ENCODE results near the gene KCNQ1. TPM values are rescaled to one million over a fixed set of nuclear protein-coding genes. Genes with fewer than 3 reads are reported as not detected.

Gene KCNQ1
- total RNA-seq, 2 donors from 2014 or later = 4.4 to 25.3 TPM

GRCh38 chr11:2649848-2650247 is 205.0 kb downstream of the KCNQ1 start:
- TF ChIP-seq, protein P1, sequence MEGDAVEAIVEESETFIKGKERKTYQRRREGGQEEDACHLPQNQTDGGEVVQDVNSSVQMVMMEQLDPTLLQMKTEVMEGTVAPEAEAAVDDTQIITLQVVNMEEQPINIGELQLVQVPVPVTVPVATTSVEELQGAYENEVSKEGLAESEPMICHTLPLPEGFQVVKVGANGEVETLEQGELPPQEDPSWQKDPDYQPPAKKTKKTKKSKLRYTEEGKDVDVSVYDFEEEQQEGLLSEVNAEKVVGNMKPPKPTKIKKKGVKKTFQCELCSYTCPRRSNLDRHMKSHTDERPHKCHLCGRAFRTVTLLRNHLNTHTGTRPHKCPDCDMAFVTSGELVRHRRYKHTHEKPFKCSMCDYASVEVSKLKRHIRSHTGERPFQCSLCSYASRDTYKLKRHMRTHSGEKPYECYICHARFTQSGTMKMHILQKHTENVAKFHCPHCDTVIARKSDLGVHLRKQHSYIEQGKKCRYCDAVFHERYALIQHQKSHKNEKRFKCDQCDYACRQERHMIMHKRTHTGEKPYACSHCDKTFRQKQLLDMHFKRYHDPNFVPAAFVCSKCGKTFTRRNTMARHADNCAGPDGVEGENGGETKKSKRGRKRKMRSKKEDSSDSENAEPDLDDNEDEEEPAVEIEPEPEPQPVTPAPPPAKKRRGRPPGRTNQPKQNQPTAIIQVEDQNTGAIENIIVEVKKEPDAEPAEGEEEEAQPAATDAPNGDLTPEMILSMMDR (IDR thresholded peaks at IDR 0.05) = no peak
- Histone ChIP-seq H3K36me3 (no peaks in the 10 kb centered on the region), H3K27ac (no peak overlapping the region), H3K27me3 (replicated peaks; ENCODE audit: insufficient read depth) (no peaks in the 10 kb centered on the region), H3K9me3 (peaks cover 61% of the 10 kb centered on the region), H3K4me3 (no peak overlapping the region), H3K4me1 (ENCODE audit: control insufficient read depth in 1 of 2, low read depth in 2 of 2) (no peaks in the 10 kb centered on the region)
- DNase-seq (ENCODE audit: low spot score) (no peak), ATAC-seq (ENCODE audit: insufficient number of reproducible peaks, low FRiP score, low read depth) (no peak)

- TF ChIP-seq, protein P1 (IDR thresholded peaks at IDR 0.05) = no peak
- DNase-seq (ENCODE audit: low spot score) (no peak), ATAC-seq (ENCODE audit: insufficient number of reproducible peaks, low FRiP score, low read depth) (no peak)
- H3K27ac ChIP-seq = no peak overlapping the region
- no peaks in the 10 kb centered on the region for H3K36me3 ChIP-seq
- no peak overlapping the region for H3K4me3 ChIP-seq
- peaks cover 55% of the 10 kb centered on the region for H3K9me3 ChIP-seq
- no peaks in the 10 kb centered on the region for H3K4me1 ChIP-seq (ENCODE audit: control insufficient read depth in 1 of 2, low read depth in 2 of 2)
- H3K27me3 ChIP-seq (replicated peaks; ENCODE audit: insufficient read depth) = no peaks in the 10 kb centered on the region
Observed at GRCh38 chr11:2650343-2650867, 205.6 kb downstream of the KCNQ1 start.

GRCh38 chr11:2651054-2651617 is 206.3 kb downstream of the KCNQ1 start:
- H3K27ac ChIP-seq = no peak overlapping the region
- no peak overlapping the region for H3K4me3 ChIP-seq
- H3K36me3 ChIP-seq = no peaks in the 10 kb centered on the region
- no peak for ATAC-seq (ENCODE audit: insufficient number of reproducible peaks, low FRiP score, low read depth)
- H3K27me3 ChIP-seq (replicated peaks; ENCODE audit: insufficient read depth) = no peaks in the 10 kb centered on the region
- no peaks in the 10 kb centered on the region for H3K4me1 ChIP-seq (ENCODE audit: control insufficient read depth in 1 of 2, low read depth in 2 of 2)
- H3K9me3 ChIP-seq = peaks cover 53% of the 10 kb centered on the region
- no peak for DNase-seq (ENCODE audit: low spot score)
- TF ChIP-seq, protein P1 (IDR thresholded peaks at IDR 0.05) = no peak

- Histone ChIP-seq H3K27ac (no peak overlapping the region), H3K27me3 (replicated peaks; ENCODE audit: insufficient read depth) (no peaks in the 10 kb centered on the region), H3K9me3 (peaks cover 50% of the 10 kb centered on the region), H3K36me3 (no peaks in the 10 kb centered on the region), H3K4me3 (no peak overlapping the region), H3K4me1 (ENCODE audit: control insufficient read depth in 1 of 2, low read depth in 2 of 2) (no peaks in the 10 kb centered on the region)
- TF ChIP-seq, protein P1 (IDR thresholded peaks at IDR 0.05) = no peak
- DNase-seq (ENCODE audit: low spot score) (no peak), ATAC-seq (ENCODE audit: insufficient number of reproducible peaks, low FRiP score, low read depth) (no peak)
Observed at GRCh38 chr11:2651826-2652271, 207.0 kb downstream of the KCNQ1 start.

GRCh38 chr11:2652333-2653197 is 207.8 kb downstream of the KCNQ1 start:
- H3K4me1 ChIP-seq (ENCODE audit: control insufficient read depth in 1 of 2, low read depth in 2 of 2) = no peaks in the 10 kb centered on the region
- H3K4me3 ChIP-seq = no peak overlapping the region
- DNase-seq (ENCODE audit: low spot score) (no peak), ATAC-seq (ENCODE audit: insufficient number of reproducible peaks, low FRiP score, low read depth) (no peak)
- H3K9me3 ChIP-seq = peaks cover 43% of the 10 kb centered on the region
- H3K27ac ChIP-seq = no peak overlapping the region
- no peaks in the 10 kb centered on the region for H3K27me3 ChIP-seq (replicated peaks; ENCODE audit: insufficient read depth)
- H3K36me3 ChIP-seq = no peaks in the 10 kb centered on the region
- TF ChIP-seq, protein P1 (IDR thresholded peaks at IDR 0.05) = no peak
